Measurements from ENCODE around the gene CABP4.
"Not testable (repeated sequence)": the region's sequence is repeated elsewhere in the genome, so short reads cannot be mapped to it uniquely, and the experiment has no call there.

CABP4 gene

DNA sequence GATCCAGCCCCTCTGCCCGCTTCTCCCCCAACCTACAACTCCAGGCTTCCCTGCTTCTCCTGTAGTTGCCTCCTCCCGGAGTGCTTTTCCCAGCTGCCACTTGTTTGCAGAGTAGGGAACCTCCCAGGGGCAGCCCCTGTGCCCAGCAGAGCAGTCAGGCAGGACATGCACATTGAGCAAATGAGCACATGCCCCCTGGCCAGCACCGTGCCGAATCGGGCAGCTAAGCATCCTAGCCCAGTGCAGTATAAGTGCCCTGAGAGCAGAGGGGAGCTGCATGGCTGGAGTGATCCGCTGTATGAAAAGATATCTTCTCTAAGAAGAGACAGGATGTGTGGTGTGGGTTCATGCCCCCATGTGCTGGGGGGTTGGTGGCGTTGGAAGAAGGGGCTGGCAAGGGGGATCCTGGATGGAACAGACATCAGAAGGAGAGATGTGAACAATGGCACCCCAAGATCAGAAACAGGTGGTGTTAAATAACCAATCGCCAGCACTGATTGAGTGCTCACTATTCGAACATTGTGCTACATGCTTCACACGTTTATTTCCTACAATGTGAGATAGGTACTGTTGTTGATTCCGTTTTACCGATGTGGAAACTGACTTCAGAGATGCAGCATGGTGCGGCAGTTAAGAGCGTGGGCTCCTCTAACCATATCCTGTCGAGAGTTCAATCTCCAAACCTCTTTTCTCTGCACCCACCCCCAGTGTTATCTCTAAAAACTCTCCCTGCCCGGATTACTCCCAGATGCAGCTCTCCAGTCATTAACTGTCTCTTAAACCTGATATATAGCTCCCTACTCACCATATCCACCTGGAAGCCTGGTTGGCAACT, 28.9 kb downstream of the CABP4 start:
- DNase-seq: no peak

DNA sequence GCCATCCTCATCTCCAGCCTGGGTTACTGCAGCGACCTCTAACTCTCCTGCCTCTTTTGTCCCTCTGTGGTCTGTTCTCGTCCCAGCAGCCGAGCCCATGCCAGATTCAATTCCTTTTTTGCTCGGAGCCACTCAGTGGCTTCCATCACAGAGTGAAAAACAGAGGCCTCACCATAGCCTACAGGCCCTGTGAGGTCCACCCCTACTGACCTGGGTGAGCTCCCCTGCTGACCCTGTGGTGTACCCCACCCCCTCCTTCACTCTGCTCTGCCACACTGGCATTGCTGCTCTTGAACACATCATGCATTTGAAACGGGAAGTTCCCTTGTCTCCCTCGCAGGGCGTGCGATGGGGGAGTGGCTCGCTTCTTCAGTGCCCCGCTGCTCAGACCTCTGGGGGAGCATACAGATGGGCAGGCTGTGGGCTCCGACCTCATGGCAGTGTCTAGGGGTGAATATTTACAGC, 29.7 kb downstream of the CABP4 start:
- DNase-seq: no peak

DNA sequence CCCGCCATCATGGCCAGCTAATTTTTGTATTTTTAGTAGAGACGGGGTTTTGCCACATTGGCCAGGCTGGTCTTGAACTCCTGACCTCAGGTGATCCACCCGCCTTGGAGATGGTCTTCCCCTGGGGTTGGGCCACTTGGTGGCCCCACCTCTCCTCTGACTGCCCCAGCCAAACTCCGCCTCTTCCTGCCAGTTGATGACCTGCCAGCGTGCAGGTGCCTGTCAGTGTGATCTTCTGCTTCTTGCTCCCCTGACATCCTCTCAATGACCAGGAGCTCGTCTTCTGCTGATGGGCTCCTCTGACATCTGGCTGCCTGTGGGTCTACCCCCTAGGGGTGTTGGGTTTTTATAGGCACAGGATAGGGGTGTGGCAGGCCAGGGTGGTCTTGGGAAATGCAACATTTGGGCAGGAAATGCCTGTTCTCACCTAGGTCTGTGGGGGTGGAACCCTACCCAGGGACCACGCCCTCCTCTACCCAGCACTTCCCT, 30.8 kb downstream of the CABP4 start:
- DNase-seq: not testable (repeated sequence)

- no peak for DNase-seq
These were observed 31.5 kb downstream of the CABP4 start for GRCh38 chr11:67486481-67487195.

DNA sequence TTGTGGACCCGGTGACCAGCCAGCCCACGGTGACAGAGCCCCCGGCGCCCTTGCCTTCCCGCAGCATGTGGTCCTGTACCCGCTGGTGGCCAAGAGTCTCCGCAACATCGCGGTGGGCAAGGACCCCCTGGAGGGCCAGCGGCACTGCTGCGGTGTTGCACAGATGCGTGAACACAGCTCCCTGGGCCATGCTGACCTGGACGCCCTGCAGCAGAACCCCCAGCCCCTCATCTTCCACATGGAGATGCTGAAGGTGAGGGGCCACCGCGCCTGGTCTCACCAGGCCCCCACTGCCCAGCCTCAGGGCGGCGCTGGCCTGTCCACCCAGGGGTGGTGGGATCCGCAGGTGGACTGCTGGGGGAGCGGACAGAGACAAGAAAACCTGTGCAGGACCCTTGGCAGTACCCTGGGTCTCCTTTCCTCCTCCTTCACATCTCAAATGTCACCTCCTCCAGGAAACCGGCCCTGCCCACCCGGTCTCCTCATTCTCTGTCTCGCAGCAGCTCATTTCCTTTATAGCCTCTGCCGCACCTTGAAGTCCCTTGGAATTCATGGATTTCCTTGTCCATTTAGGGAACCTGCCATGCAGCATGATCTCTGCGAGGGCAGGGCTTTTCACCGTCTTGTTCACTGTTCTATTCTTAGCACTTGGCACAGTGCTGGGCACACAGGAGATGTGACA, 34.2 kb downstream of the CABP4 start:
- no peak for DNase-seq

DNA sequence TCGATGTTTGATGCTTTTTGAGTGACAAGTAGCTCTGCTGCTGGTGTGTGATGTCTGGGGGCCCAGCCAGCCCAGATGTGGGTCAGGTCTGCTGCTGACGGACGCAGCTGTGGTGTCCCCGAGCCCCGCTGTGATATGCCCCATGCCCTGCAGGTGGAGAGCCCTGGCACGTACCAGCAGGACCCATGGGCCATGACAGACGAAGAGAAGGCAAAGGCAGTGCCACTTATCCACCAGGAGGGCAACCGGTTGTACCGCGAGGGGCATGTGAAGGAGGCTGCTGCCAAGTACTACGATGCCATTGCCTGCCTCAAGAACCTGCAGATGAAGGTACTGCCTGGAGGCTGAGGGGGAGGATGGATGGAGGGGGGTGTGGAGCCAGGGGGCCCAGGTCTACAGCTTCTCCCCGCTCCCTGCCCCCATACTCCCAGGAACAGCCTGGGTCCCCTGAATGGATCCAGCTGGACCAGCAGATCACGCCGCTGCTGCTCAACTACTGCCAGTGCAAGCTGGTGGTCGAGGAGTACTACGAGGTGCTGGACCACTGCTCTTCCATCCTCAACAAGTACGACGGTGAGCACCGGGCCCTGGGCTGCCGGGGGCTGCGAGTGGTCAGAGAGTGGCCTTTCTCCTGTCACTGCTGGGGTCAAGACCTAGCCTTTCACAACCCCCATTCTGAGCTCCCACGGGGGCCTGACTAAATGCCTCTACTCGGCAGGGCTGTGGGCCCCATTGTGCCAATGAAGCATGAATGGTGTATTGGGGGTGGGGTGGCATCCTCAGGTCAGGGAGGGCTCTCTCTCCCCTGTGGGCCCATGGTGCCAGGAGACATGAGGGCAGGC, 35.0 kb downstream of the CABP4 start:
- DNase-seq: no peak

- no peak for DNase-seq
These were observed 35.5 kb downstream of the CABP4 start for GRCh38 chr11:67490727-67491065.

- no peak for DNase-seq
These were observed 36.3 kb downstream of the CABP4 start for GRCh38 chr11:67491276-67492068.

DNA sequence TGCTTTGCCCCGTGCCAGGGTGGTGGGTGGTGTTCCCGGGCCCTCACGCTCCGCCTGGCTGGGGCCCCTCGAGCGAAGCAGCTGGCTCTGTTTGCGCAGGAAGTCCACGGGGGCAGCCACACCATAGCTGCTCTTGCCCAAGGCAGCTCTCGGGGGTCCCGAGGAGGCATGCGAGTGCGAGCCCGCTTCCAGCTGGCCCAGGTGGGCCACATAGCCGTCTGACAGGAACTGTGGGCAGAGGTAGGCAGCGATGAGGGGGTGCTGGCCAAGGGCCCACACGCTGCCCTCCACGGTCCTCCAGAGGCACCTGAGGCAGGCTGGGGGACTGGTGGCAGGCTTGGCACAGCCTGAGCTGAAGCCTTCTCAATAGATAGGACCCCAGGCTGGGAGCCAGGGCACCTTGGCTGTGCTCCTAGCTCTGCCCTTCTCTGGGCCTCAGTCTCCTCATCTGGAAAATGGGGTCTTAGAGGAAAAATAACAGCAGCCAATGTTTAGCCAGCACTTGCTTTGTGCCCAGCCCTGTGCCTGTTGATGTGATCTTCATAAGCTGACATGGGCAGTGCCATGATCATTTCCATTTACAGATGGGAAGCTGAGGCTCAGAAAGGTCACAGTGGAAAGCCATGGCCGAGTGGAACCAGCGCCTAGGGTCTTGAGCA, 37.0 kb downstream of the CABP4 start:
- DNase-seq: no peak

- DNase-seq: no peak
These were observed 37.8 kb downstream of the CABP4 start for GRCh38 chr11:67492801-67493547.

GRCh38 chr11:67493548-67494370, 38.6 kb downstream of the CABP4 start:
- no peak for DNase-seq

DNA sequence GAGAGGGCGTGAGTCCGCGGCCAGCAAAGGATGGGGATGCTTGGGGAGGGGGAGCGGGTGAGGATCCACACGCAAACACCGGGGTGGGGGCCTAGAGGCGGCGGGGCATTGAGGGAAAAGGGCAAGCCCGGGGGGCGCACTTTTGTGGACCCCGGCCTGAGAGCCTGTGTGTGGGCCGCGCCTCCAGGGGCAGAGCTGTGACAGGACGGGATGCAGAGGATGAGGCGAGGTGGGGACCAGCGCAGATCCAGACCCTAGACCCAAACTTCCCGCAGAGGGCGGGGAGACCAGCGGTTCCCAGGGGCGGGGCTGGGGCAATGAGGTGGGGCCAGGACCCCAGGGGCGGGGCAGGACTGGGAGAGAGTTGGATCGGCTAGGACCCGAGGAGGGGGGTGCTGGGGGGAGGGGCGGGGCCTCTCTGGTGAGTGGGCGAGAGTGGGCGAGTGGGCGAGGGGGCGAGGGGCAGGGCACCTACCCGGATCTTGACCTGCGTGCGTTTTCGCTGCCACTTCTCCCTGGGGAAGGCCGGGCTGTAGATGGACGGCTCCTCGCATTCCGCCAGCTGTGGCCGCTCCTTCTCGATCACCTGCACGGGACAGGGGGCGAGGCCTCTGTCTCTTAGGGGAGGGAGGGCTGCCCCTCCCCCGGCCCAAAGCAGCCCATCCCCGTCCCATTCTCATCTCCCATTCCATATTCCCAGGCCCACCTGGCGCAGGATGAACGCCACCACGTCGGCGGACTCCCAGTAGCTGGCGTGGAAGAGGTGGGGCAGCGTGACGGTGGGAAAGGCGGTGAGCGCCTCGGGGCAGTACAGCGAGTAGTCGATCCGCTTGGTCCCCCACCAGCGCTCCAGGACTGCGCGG, 39.4 kb downstream of the CABP4 start:
- DNase-seq: no peak

GRCh38 chr11:67495234-67496005, 40.3 kb downstream of the CABP4 start:
- DNase-seq: no peak

DNA sequence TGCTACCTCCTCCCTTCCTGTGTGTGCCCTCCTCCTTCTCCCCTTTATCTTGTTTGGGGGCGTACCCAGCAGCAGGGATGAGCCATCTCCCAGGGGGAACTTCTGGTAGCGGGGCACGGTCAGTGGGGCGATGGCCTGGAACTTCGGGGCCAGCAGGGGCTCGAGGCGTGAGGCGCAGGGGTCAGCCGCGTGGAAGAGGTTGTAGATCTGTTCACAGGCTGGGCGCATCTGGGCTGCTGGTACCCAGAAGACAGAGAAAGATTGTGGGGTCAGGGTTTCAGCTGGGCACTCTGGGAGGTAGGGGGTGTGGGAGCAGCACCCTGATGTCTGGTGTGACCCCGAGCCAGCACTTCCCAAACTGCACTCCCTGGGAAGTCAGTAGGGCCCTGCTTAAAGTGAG, 41.0 kb downstream of the CABP4 start:
- no peak for DNase-seq

DNA sequence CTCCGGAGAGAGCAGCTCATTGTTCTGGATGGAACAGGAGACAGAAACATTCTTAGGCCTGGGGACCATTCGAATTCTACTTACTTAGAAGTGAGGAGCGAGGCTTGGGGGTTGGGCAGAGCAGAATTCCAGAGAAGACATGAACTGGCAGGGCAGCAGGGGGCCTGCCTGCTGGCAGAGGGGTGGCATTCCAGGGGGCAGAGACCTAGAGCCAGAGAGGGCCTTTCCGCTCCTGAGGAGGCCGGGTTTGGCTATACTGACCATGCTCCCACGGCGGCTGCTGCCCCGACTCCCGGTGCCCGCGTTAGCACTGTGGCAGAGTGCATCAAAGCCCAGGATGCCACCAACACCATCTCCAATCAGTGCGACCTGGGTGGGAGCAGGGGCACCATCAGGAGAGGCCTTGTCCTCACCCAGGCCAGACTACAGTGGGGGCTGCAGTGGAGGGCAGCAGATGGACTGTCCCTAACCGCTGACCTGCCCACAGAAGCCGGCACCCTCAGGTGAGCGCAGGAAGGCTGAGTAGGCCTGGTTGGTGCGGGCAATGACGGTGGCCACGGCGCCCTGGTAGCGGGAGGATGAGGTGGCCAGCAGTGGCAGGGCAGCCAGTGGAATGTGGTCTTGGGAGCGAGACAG, 42.6 kb downstream of the CABP4 start:
- no peak for DNase-seq

DNA sequence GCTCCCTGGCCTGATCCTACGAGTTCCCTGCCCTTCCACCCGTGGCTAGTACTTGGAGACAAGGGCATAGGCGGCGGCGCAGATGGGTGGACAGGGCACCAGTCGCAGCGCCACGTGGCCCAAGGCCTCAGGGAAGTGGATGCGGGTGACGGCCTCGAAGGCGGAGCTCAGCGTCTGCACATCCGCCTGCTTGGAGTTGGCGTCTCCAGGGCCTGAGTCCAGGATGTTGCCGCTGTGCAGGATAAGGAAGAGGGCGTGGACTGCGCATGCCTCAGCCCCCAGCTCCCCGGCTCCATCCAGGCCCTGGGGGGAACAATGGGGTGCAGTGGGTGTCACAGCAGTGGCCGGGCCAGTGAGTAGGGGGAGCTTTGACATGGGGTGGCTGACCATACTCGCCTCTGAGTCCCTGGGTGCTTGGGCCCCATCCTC, 43.4 kb downstream of the CABP4 start:
- DNase-seq: no peak

All from T1000 (cell line).